ENCODE results near the gene ROPN1B. TPM values are rescaled to one million over a fixed set of nuclear protein-coding genes. Genes with fewer than 3 reads are reported as not detected.

Gene ROPN1B
- total RNA-seq, 2 experiments from 2014 or later, result not detected

GRCh38 chr3:126021224-126021623 is 52.2 kb downstream of the ROPN1B start:
- no peak for DNase-seq
- no peak for ATAC-seq
- H3K9me3 Mint-ChIP-seq, result no peaks in the 10 kb centered on the region
- no peak for TF ChIP-seq CTCF (IDR thresholded peaks at IDR 0.05)
- H3K27me3 Mint-ChIP-seq, result no peaks in the 10 kb centered on the region
- CTCF ChIA-PET, result no interaction called here
- no peak overlapping the region for H3K4me3 Mint-ChIP-seq
- peaks cover 4% of the 10 kb centered on the region for H3K36me3 Mint-ChIP-seq (ENCODE audit: low read depth)
- POLR2A ChIA-PET, result no interaction called here
- intact Hi-C loops (cut with micrococcal nuclease), result no loop called here
- H3K27ac Mint-ChIP-seq, result no peak overlapping the region
- H3K4me1 Mint-ChIP-seq (ENCODE audit: low read depth), result peaks cover 3% of the 10 kb centered on the region

- Mint-ChIP-seq H3K4me3 (no peak overlapping the region), H3K4me1 (ENCODE audit: low read depth) (peaks cover 6% of the 10 kb centered on the region), H3K36me3 (ENCODE audit: low read depth) (peaks cover 8% of the 10 kb centered on the region), H3K27me3 (no peaks in the 10 kb centered on the region), H3K27ac (no peak overlapping the region), H3K9me3 (no peaks in the 10 kb centered on the region)
- intact Hi-C loops (cut with micrococcal nuclease), result no loop called here
- ChIA-PET CTCF (no interaction called here), POLR2A (no interaction called here)
- ATAC-seq (no peak), DNase-seq (no peak)
- no peak for TF ChIP-seq CTCF (IDR thresholded peaks at IDR 0.05)
Observed at GRCh38 chr3:126021702-126022101, 52.7 kb downstream of the ROPN1B start.

DNA sequence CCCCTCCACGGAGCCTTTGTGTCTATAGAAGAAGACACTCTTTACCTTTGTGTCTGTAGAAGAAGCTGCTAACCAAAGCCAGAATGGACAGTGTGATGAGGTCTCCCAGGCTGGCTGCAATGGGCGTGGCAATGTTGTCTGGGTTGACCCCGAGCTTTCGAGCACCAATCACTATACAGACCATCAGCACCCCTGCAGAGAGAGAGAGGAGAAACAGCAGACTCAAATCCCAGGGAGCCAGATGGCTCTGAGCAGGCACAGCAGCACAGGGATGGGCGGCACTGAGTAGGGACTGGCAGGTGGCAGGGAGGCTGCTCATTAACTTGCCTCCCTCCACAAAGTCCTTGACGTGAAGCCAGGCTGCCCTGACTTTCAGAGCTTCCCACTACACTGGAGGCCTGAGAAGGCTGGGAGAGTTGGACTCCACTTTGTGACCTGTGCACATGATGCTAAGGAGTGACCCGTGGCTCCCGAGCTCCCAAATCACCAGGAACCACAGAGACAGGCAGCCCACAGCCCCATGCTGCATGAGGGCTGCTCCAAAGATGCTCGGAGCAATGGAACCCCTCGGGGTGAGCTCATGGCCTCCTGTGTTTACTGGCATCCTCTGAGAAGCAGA is 53.9 kb downstream of the ROPN1B start:
- peaks cover 10% of the 10 kb centered on the region for H3K4me1 Mint-ChIP-seq (ENCODE audit: low read depth)
- no peak for TF ChIP-seq CTCF (IDR thresholded peaks at IDR 0.05)
- ChIA-PET POLR2A (no interaction called here), CTCF (no interaction called here)
- peaks cover 5% of the 10 kb centered on the region for H3K9me3 Mint-ChIP-seq
- no peak overlapping the region for H3K4me3 Mint-ChIP-seq
- H3K36me3 Mint-ChIP-seq (ENCODE audit: low read depth), result peaks cover 17% of the 10 kb centered on the region
- DNase-seq, result no peak
- no peaks in the 10 kb centered on the region for H3K27me3 Mint-ChIP-seq
- ATAC-seq, result no peak
- intact Hi-C loops (cut with micrococcal nuclease), result no loop called here
- no peak overlapping the region for H3K27ac Mint-ChIP-seq

GRCh38 chr3:126023390-126023789 is 54.4 kb downstream of the ROPN1B start:
- intact Hi-C loops (cut with micrococcal nuclease), result no loop called here
- ChIA-PET CTCF (no interaction called here), POLR2A (no interaction called here)
- no peaks in the 10 kb centered on the region for H3K27me3 Mint-ChIP-seq
- peaks cover 18% of the 10 kb centered on the region for H3K36me3 Mint-ChIP-seq (ENCODE audit: low read depth)
- ATAC-seq (no peak), DNase-seq (no peak)
- no peak for TF ChIP-seq CTCF (IDR thresholded peaks at IDR 0.05)
- H3K27ac Mint-ChIP-seq, result no peak overlapping the region
- no peak overlapping the region for H3K4me3 Mint-ChIP-seq
- peaks cover 6% of the 10 kb centered on the region for H3K9me3 Mint-ChIP-seq
- peaks cover 10% of the 10 kb centered on the region for H3K4me1 Mint-ChIP-seq (ENCODE audit: low read depth)

GRCh38 chr3:126024049-126024854 is 55.3 kb downstream of the ROPN1B start:
- H3K36me3 Mint-ChIP-seq (ENCODE audit: low read depth), result peaks cover 26% of the 10 kb centered on the region
- POLR2A ChIA-PET, result interaction anchor here (0.6 kb wide), 1 partner anchor 39 kb away, joined by 3 read pairs; no protein-coding TSS in a partner anchor

More at GRCh38 chr3:126024049-126024854, 55.3 kb downstream of the ROPN1B start:
- intact Hi-C loops (cut with micrococcal nuclease), result no loop called here
- H3K27me3 Mint-ChIP-seq, result no peaks in the 10 kb centered on the region
- H3K9me3 Mint-ChIP-seq, result peaks cover 11% of the 10 kb centered on the region
- no peak overlapping the region for H3K27ac Mint-ChIP-seq
- no peak for ATAC-seq
- no peak for TF ChIP-seq CTCF (IDR thresholded peaks at IDR 0.05)
- H3K4me3 Mint-ChIP-seq, result no peak overlapping the region
- DNase-seq, result no peak
- CTCF ChIA-PET, result no interaction called here
- peaks cover 10% of the 10 kb centered on the region for H3K4me1 Mint-ChIP-seq (ENCODE audit: low read depth)
